Stomach (tissue), 4 donors: ENCODE results near the gene LAMP1.

ENCODE experiments used
- CTCF ChIP-seq, 7 experiments: fragments of 450-650 bp in 4 of 7; fragments of 200-600 bp in 3 of 7; sonication (generic) in 3 of 7; IDR thresholded peaks; one replicate each; pipeline ENCODE4 v1.5.1; 2016 to 2019; ENCODE audit warnings: antibody characterized with exemption in 7 of 7, control low read depth in 2 of 7, mild to moderate bottlenecking in 1 of 7
- POLR2A ChIP-seq, 4 donors: fragments of 450-650 bp; IDR thresholded peaks; one replicate each; pipeline ENCODE4 v1.6.1; 2016; ENCODE audit warnings: antibody characterized with exemption in 4 of 4, control low read depth in 2 of 4, mild to moderate bottlenecking in 1 of 4, moderate library complexity in 1 of 4

DNA sequence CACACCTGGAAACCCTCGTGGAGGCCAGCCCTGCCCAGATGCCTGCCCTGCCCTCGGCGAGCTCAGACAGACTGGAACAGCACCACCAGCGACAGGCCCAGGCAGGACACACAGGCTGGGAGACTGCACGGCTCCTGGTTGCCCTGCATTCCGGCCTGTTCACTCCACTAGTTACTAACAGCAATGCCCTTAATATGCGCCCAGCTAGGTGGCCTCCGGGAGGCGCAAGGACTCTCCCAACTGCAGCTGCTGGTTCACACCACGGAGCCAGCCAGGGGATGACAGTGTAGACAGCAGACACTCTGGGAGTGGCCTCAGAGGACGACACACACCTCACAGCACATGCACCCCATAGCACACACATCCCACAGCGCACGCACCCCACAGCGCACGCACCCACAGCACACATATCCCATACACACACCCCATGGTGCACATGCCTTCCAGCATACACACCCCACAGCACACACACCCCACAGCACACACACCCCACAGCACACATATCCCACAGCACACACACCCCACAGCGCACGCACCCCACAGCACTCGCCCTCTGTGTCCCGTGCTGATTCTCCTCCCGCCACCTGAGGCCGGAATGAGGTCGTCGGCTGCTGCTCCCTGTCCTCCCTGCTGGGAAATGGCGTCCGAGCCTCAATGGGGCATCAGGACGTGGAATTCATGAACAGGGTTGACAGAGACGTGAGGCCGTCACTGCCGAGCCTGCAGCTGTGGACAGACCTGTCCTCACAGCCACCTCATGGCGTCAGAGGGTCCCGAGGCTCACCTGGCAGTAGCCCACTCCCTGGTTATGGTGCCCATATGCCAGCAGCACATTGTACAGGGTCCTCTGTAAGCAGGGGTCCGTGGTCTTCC is 53.3 kb downstream of the LAMP1 start:
- TF ChIP-seq CTCF (IDR thresholded peaks at IDR 0.05): no peak
- no peak for TF ChIP-seq POLR2A (IDR thresholded peaks at IDR 0.05)
